GM10847 (cell line): ENCODE measurements around the gene SMAD2.

Source experiments
- POLR2A ChIP-seq: IDR thresholded peaks from 2 replicates; pipeline ENCODE4 v1.6.1; 2011; ENCODE audit not compliant: insufficient read length; ENCODE audit errors: extremely low read depth

Gene SMAD2

DNA sequence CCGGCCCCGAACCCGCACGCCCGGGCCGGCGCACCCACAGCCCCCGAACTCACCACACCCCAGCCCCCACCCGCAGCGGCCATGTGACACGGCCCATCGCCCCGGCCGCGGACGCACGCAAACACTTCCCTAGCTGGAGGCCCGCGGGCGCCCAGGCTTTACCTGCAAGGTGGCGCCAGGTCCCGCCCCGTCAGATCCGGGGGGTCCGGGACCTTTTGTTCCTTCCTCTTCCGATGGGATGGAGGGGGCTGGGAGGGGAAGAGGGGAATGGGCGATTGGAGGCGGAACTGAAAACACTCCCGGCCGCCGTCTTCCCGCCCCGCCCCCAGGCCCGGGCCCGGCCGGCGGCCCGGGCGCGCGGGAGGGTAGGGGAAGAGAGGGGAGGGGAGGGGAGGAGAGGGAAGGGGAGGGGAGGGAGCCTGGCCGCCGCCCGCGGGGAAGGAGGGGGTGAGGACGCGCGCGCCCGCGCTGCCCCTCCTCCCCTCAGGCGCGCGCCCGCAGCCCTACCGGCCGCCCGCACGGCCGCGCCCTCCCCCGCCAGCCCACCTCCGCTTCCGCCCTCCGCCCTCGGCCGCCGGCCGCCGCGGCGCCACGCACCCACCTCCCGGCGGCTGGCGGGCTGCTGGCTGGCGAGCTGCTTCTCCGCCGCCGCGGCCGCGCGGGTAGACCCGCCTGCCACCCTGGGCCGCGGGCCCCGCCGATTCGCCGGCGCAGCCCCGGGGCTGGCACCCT lies at the start of gene SMAD2:
Gene SMAD2 (minus strand): TSS at position 461 of the 732 bp plus-strand sequence. CDS start 33,903 bp downstream, outside the sequence.
- TF ChIP-seq POLR2A = peak; percentile 39

DNA sequence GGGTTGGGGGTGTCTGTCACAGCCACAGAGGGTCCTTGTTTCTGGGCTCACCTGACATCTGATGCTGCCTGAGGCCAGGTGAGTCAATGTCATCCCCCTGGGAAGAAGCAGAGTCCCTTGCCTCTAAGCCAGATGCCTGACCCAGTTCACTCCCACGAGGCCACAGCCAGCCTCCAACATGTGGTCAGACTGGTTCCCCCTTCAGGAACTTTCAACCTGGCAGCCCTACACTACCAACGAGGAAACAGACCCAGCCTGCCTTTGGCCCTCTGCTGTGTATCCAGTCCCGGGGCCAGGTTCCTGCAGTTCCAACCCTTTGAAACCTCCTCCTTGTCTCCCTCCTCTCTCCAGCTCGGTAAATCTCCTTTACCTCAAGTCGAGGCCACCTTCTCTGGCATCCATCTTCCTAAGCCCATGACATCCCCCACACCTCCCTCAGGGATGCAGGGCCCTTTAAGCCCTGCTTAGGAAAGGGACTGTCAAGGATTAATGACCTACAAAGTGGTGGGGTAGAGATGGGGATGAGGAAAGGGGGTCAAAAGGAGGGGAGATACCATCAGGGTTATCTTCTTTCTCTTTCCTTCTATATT lies 49.2 kb upstream of the SMAD2 start:
- no peak for TF ChIP-seq POLR2A

DNA sequence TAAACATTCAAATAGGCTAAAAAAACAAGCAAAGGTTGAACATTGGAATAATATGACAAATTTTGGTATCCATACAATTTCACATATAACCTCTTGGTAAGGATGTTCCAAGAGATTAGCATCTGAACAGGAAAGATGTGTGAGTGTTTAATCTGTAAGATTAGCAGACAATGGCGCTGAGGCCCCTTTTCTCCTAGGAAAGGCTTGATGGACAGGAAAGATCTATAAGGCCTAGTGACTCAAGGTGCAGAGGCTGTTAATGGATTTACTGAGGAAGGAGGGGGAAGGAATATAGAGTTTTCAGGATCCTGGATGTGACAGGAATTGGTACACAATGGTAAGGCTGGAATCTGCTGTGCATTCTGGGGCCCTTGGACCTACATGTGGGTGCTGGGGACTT lies 48.1 kb upstream of the SMAD2 start:
- no peak for TF ChIP-seq POLR2A

DNA sequence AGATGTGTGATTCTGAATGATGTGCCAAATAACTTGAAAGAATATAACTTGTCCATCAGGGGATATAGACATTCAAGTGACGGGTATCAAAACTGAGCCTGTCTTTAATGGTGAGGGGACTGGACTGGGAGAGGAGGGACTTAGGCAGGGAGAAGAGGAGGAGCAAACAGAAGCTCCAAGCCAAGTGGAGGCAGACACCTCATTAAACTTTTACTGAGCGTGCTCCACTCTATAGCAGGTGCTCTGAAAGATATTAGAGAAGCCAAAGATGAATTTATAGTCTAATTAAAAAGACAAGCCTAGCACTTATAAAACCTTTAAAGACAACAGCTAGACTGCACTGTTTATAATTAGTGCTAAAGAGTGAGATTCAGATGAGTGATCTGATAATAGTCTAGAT lies 47.7 kb upstream of the SMAD2 start:
- no peak for TF ChIP-seq POLR2A

DNA sequence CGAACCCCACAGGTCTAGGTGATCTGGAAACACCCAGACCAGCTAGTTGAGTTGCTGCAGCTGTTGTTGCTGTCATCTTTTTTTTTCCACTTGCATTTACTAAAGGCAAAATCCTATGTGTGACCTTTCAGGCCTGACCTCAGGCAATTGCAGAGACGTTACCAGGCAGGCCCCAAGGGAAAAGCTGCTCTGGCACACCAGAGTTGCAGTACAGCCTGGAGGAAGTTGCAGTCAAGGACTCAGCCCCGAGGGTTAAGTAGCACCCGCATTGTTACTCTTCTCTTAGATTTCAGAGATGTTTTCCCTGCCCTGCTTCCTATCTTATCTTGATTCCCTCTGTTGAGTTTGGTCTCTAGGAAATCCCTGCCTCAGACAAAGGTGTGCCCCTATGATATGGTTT lies 45.2 kb upstream of the SMAD2 start:
- TF ChIP-seq POLR2A = no peak

DNA sequence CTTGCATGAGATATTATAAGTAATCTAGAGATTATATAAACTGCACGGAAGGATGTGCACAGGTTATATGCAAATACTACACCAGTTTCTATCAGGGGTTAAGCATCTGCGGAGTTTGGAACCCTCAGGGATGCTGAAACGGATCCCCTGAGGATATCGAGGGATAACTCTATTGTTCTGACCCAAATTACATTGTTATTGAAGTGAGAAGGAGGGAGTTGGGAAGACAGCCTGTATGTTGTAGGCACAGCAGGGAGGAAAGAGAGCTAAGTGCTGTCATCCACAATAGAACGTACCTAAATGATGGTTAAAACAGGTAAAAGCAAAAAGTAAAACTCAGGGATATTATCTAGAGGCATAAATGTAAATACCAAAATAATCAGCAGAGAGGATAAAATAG lies 44.6 kb upstream of the SMAD2 start:
- TF ChIP-seq POLR2A = no peak

DNA sequence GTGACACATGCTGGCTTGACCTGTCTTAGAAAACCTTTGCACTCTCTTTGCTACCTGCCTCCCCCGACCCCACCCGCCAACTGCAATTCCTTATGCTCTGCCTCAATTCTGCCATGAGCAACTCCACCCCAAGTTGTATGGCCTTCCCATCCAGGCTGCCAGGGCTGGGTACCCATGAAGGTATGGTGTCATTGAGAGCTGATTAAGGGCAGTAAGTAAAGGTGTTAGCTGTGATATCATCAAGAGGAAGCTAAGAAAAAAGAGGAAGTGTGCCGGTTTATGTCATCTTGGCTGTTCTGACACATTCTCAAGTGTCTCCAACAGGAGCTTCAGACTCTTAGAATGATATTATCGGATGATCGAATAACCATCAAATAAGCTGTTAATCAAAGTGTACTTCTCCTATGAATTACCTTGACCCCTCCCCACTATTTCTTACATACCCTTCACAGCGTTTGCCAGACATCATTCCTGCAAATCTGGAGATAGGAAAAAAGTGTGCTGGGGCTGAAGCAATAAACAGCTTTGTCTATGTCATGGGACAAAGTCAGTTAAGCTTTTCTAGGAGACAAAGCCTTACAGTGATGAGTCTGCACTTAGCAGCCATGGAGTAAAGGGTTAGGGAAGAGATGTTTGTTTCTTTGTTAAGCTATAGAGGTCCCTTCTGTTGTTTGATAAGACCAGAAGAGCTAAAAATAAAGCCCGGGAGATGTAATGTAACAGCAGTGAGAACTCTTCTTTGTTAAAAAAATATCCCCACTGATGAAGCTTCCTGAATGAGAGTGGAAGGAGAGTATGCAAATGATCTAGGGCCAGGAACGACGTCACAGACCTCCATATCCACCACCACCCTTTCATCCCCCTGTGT lies 40.4 kb upstream of the SMAD2 start:
- TF ChIP-seq POLR2A = no peak

DNA sequence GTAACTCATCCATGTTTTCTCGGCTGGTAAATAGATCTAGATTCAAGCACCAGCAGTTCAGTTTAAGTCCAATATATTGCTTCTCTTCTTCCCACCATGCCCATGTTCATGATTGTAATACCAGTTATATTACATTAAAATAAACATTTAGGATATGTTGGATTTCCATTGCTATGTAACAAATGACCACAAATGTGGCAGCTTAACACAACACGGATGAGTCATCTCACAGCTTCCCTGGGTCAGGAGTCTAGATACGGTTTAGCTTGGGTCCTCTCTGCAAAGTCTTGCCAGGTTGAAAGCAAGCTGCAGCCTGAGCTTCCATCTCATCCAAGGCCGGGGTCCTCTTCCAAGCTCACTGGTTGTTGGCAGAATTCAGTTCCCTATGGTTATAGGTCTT lies 39.4 kb upstream of the SMAD2 start:
- no peak for TF ChIP-seq POLR2A

DNA sequence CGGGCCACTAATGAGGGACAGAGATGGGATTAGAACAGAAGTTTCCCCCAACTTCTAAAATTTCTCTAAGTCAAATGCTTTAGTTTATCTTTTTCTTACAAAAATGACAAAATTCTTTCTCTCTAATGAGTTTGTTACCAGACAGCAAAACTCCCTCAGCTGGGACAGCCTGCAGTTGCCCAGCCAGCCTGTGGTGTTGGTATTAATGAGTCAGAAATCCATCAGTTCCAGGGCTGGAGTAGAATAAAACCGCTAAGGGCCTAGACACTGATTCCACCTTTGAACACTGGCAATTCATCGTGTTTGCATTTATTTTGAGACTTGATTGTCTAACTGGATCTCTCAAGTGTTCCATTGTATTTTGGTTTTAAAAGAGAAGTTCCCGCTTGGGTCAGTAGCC lies 38.3 kb upstream of the SMAD2 start:
- TF ChIP-seq POLR2A = no peak

DNA sequence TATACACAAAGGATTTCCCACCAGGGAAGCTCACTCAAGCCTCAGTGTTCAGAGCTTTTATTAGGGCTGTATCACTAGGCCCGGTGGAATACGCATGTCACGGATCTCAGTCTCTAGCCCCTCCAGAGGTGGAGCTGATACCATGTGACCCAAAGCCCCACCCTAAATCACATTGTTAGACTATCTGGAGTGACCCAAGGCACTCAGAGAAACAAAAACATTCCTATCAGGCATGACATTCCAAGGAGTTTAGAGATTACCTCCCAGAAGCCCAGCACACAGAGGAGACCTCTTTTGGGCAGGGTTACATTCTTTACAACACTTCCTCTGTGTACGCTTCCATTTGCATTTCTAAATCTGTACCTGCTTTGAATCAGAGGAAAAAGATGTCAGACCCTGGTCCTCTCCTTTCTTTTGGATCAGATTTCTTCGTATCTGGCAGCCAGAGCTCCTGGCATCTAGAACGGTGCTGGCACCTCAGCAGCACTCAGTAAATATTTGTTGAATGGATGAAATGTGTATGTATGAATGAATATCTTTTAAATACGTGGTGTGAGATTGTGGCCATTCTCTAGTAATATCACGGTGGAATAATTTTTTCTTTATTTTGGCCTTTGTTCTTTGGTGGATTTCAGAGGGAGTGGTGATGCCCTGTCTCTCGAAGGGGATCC lies 37.7 kb upstream of the SMAD2 start:
- TF ChIP-seq POLR2A = no peak

DNA sequence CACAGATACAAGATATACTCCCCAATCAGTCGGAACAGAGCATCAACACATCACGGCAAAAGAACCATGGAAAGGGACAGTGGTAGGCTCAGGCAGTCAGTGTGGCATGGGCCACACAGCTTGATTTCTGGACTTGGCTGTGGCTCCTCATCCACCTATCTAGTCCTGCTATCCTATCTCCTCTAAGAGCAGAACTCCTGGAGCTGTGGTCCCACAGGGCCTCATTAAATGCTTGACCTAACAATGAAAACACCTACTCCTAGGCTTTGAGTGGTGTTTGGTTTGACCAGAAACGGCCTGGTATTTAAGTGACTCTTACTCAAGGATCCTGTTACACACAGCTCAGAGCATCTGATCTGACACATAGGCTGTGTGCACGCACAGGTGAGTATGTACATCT lies 33.6 kb upstream of the SMAD2 start:
- TF ChIP-seq POLR2A = no peak

DNA sequence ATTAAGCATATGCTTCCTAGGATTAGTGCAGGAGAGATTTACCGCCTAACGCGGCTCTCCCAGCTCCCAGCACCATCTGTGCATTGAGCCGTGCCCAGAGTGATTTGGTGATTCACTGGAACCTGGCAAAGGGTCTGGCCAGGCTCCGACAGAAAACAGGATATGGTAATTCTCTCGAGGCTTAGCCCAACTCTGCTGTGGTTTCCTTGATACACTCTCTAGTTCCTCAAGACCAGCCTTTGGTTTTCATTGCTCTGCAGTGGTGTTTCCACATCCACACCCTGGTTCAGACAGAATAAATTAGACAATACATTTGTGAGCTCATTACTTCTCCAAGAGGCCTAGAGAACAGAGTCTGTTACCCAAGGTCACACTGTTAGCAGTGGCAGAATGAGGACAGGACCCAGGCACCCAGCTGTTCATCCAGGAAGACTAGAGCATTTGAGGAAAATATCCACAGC lies 23.0 kb upstream of the SMAD2 start:
- TF ChIP-seq POLR2A = no peak

DNA sequence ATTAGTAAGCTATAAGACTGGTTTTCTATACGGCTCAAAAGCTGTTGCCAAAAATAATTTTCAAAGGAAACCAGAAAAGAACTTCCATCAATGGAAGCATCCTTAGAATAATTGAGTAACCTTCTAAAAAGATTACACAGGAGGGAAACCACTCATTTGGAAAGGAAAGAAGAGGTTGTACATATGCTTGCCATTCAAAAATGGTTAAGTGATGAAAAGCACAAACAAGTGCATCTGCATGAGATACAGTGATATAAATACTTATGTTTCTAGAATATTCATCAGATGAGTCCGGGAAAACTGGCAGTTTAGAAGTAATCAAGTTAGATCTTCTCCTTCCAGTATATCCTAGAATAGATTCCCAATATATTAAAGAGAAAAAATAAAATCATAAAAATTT lies 20.1 kb upstream of the SMAD2 start:
- TF ChIP-seq POLR2A = no peak

DNA sequence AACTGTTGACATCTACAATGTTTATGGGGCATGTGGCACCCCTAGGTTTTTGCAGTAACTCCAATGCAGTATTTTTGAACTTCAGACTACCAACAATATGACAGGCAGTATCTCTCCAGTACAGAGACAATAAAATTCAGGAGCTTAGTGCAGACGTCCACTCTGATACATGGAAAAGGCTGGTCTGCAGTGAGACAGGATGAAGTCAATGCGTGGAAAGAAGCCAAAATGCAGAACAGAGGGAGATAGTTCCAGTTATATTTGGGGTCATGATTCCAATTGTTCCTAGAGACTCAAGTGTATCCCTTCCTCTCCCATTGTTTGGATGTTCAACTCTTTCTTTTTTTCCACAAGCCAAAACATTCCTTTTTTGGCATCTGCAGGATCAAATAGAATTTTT lies 18.7 kb upstream of the SMAD2 start:
- no peak for TF ChIP-seq POLR2A

DNA sequence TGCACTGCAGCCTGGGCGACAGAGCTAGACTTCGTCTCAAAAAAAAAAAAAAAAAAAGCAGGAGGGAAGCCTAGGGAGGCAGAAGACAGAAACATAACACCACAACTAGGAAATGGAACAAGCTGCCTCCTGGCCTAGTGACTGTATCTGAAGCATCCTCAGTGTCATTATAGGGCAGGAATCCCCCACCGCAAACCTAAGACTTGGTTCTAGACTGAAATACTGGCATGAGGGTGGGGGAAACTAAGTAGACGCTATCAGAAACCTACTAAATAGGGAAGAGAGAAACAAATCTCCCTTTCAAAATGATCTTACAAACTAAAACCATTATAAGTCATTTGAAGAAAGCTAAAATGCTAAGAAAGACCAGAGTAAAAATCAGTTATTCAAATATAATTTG lies 16.4 kb upstream of the SMAD2 start:
- TF ChIP-seq POLR2A = no peak

DNA sequence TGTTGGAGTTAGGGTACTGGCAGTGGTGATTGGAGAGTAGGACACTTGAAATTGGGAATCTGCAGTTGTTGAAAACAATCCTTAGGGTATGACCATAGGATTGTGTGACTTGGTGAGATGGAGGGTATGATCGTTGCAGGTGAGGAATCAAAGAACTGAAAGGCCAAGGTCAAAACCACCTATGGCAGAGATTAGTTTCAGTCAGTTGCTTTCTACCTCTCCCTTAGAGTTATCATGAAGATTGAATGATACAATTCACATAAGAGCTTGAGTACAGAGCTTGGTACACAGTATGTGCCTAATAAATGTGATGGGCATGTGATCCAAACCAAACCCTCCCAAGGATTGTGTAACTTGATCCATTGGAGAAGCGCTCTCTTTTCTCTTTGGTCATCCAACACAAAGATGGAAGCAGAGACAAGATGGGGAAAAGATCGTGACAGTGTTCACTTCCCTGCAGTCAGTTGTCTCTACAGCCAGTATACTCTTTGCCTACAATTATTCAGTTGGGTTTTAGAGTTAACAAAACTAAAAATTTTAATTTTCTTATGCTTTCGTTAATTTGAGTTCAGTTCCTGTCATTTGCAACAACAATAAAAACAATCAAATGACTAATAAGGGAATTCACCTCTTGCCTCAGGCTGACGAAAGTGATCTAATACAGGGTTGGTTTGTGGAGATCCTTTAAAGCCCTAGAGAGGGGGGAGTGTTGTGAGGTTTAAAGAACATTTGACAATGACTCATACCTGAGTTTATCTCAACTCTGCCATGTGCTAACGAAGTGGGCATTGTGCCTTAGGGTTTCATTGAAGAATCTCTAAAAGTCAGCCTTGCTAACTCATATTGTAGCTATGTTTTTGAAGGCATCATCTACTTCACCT lies 14.8 kb upstream of the SMAD2 start:
- TF ChIP-seq POLR2A = no peak
